Pulmonary artery endothelial cell (primary cell): ENCODE results near the gene PYCARD. TPM values are rescaled to one million over a fixed set of nuclear protein-coding genes. Genes with fewer than 3 reads are reported as not detected.
"Not testable (repeated sequence)": the region's sequence is repeated elsewhere in the genome, so short reads cannot be mapped to it uniquely, and the experiment has no call there.

Source experiments
- DNase-seq: peaks from one replicate; pipeline ENCODE4 v3.0.0-alpha.2; 2011; ENCODE audit warnings: low read depth, low spot score
- total RNA-seq: library from RNA; depleted of rRNA; stranded (reverse); fragments of >200 nt; gene quantifications from 2 replicates; pipeline ENCODE4 v1.2.3, GENCODE V29; 2014

The PYCARD gene
- total RNA-seq, 1 donor from 2014 or later = 68.2 TPM

- no peak for DNase-seq
Observed at GRCh38 chr16:31191697-31192428, 10.7 kb downstream of the PYCARD start.

GRCh38 chr16:31190818-31191444 lies 11.6 kb downstream of the PYCARD start:
- DNase-seq = no peak

GRCh38 chr16:31190061-31190460 lies 12.5 kb downstream of the PYCARD start:
- no peak for DNase-seq

- no peak for DNase-seq
Observed at GRCh38 chr16:31189412-31189778, 13.2 kb downstream of the PYCARD start.

GRCh38 chr16:31188450-31189411 lies 13.8 kb downstream of the PYCARD start:
- DNase-seq = no peak

GRCh38 chr16:31187808-31188189 lies 14.8 kb downstream of the PYCARD start:
- no peak for DNase-seq

- DNase-seq = no peak
Observed at GRCh38 chr16:31186930-31187807, 15.4 kb downstream of the PYCARD start.

GRCh38 chr16:31186176-31186575 lies 16.4 kb downstream of the PYCARD start:
- no peak for DNase-seq

- no peak for DNase-seq
Observed at GRCh38 chr16:31185339-31185738, 17.2 kb downstream of the PYCARD start.

- no peak for DNase-seq
Observed at GRCh38 chr16:31184888-31185287, 17.7 kb downstream of the PYCARD start.

GRCh38 chr16:31183432-31184428 lies 18.8 kb downstream of the PYCARD start:
- DNase-seq = no peak

GRCh38 chr16:31182391-31182790 lies 20.2 kb downstream of the PYCARD start:
- DNase-seq = no peak

GRCh38 chr16:31181102-31181830 lies 21.3 kb downstream of the PYCARD start:
- DNase-seq = no peak

GRCh38 chr16:31179747-31180459 lies 22.7 kb downstream of the PYCARD start, which contains the start of gene FUS:
TSS of gene FUS (plus strand) at chr16:31180139. CDS start at chr16:31180215, 76 bp downstream.
- DNase-seq = peak; percentile 49

- no peak for DNase-seq
Observed at GRCh38 chr16:31179219-31179746, 23.3 kb downstream of the PYCARD start.

- no peak for DNase-seq
Observed at GRCh38 chr16:31177136-31177535, 25.4 kb downstream of the PYCARD start.

- DNase-seq = not testable (repeated sequence)
Observed at GRCh38 chr16:31170048-31170447, 32.5 kb downstream of the PYCARD start.

- no peak for DNase-seq
Observed at GRCh38 chr16:31168848-31169247, 33.7 kb downstream of the PYCARD start.
